Smooth muscle cell (in vitro differentiated cells): ENCODE data around the gene FAM20C. TPM values are rescaled to one million over a fixed set of nuclear protein-coding genes. Genes with fewer than 3 reads are reported as not detected.

Experiments
- DNase-seq: peaks from one replicate; lab custom pipeline; 2025; ENCODE audit not compliant: unreplicated experiment; lab: John Stamatoyannopoulos, UW
- H2AFZ ChIP-seq: fragments of 200-600 bp; sonication (generic); 2 replicates; pipeline ENCODE4 v1.6.0; 2016; ENCODE audit warnings: antibody characterized with exemption, low read depth, mild to moderate bottlenecking
- H3F3A ChIP-seq: fragments of 200-600 bp; sonication (generic); 2 replicates; pipeline ENCODE4 v1.6.0; 2017; ENCODE audit warnings: antibody characterized with exemption, low read depth
- H3K27ac ChIP-seq: fragments of 200-600 bp; sonication (generic); 2 replicates; pipeline ENCODE4 v1.5.1; 2016; ENCODE audit warnings: low read depth, mild to moderate bottlenecking
- H3K27me3 ChIP-seq: fragments of 200-600 bp; sonication (generic); 2 replicates; pipeline ENCODE4 v1.6.1; 2016; ENCODE audit warnings: low read depth, mild to moderate bottlenecking
- H3K36me3 ChIP-seq: fragments of 200-600 bp; sonication (generic); 2 replicates; pipeline ENCODE4 v1.5.1; 2016; ENCODE audit warnings: low read depth
- H3K4me1 ChIP-seq: fragments of 200-600 bp; sonication (generic); 2 replicates; pipeline ENCODE4 v1.5.1; 2016; ENCODE audit warnings: low read depth
- H3K4me2 ChIP-seq: fragments of 200-600 bp; sonication (generic); 2 replicates; pipeline ENCODE4 v1.6.0; 2016; ENCODE audit warnings: mild to moderate bottlenecking
- H3K4me3 ChIP-seq: fragments of 200-600 bp; sonication (generic); 2 replicates; pipeline ENCODE4 v1.5.1; 2016; ENCODE audit warnings: mild to moderate bottlenecking
- H3K79me2 ChIP-seq: fragments of 200-600 bp; sonication (generic); 2 replicates; pipeline ENCODE4 v1.6.0; 2016; ENCODE audit warnings: low read depth, mild to moderate bottlenecking
- H3K9ac ChIP-seq: fragments of 200-600 bp; sonication (generic); 2 replicates; pipeline ENCODE4 v1.6.0; 2016; ENCODE audit warnings: low read depth
- H3K9me3 ChIP-seq: fragments of 200-600 bp; sonication (generic); replicated peaks from 2 replicates; pipeline ENCODE4 v1.5.1; 2016; ENCODE audit warnings: low read depth
- H4K20me1 ChIP-seq: fragments of 200-600 bp; sonication (generic); 2 replicates; pipeline ENCODE4 v1.6.0; 2016; ENCODE audit warnings: low read depth
- WGBS: methylation state at CpG from one replicate; pipeline ENCODE4 v1.1.7; 2016; ENCODE audit warnings: low lambda C conversion rate; 5-methylcytosine and 5-hydroxymethylcytosine counted together
- polyA plus RNA-seq: library from polyadenylated mRNA; unstranded; fragments of >200 nt; fragmentation: Nextera tagmentation; extraction: Ambion mirVana; gene quantifications from 2 replicates; pipeline ENCODE4 v1.2.1, GENCODE V29; 2016
- total RNA-seq: library from RNA; depleted of rRNA; stranded (reverse); fragments of >200 nt; gene quantifications from 2 replicates; pipeline ENCODE4 v1.2.3, GENCODE V29; 2014
- TF ChIP-seq, protein P1 (sequence below): fragments of 200-600 bp; sonication (generic); IDR thresholded peaks from 2 replicates; pipeline ENCODE4 v1.5.1; 2017; ENCODE audit warnings: borderline replicate concordance, mild to moderate bottlenecking, antibody characterized with exemption; ENCODE audit not compliant: insufficient read depth, poor library complexity, severe bottlenecking

FAM20C gene
- total and polyA plus RNA-seq, 2 experiments from 2014 or later = 5.6 to 6.2 TPM

GRCh38 chr7:211033-211714, 18.8 kb downstream of the FAM20C start:
- no peaks in the 10 kb centered on the region for H3K4me1 ChIP-seq
- H3K4me3 ChIP-seq = no peak overlapping the region
- no peaks in the 10 kb centered on the region for H3K9me3 ChIP-seq
- WGBS = 89% methylated on average over 10 of the region's 21 CpGs
- H2AFZ ChIP-seq = no peak overlapping the region
- no peaks in the 10 kb centered on the region for H3F3A ChIP-seq
- H3K36me3 ChIP-seq = no peaks in the 10 kb centered on the region
- TF ChIP-seq, protein P1, sequence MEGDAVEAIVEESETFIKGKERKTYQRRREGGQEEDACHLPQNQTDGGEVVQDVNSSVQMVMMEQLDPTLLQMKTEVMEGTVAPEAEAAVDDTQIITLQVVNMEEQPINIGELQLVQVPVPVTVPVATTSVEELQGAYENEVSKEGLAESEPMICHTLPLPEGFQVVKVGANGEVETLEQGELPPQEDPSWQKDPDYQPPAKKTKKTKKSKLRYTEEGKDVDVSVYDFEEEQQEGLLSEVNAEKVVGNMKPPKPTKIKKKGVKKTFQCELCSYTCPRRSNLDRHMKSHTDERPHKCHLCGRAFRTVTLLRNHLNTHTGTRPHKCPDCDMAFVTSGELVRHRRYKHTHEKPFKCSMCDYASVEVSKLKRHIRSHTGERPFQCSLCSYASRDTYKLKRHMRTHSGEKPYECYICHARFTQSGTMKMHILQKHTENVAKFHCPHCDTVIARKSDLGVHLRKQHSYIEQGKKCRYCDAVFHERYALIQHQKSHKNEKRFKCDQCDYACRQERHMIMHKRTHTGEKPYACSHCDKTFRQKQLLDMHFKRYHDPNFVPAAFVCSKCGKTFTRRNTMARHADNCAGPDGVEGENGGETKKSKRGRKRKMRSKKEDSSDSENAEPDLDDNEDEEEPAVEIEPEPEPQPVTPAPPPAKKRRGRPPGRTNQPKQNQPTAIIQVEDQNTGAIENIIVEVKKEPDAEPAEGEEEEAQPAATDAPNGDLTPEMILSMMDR = no peak
- H3K27ac ChIP-seq = no peak overlapping the region
- H4K20me1 ChIP-seq = no peaks in the 10 kb centered on the region
- H3K27me3 ChIP-seq = no peaks in the 10 kb centered on the region
- H3K9ac ChIP-seq = no peak overlapping the region
- no peaks in the 10 kb centered on the region for H3K79me2 ChIP-seq
- H3K4me2 ChIP-seq = no peak overlapping the region
- no peak for DNase-seq

DNA sequence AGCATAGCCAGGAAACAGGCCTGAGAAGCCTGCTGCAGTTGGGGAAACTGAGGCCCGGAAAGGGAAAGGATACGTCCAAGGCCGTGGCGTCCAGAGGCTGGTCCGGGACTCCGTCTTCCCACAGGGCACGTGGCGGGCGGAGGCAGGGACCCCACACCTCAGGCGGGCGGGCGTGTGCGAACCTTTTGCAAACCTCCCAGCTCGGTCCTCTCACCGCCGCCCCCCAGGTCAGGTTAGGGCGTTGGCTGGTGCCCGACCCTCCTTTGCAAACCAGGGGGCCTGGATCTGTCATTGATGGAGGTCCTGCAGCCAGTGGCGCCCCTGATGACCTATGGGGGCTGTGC, 19.3 kb downstream of the FAM20C start:
- DNase-seq = no peak
- WGBS = 94% methylated on average over 16 of the region's 19 CpGs
- H3K4me1 ChIP-seq = no peaks in the 10 kb centered on the region
- no peaks in the 10 kb centered on the region for H3K9me3 ChIP-seq
- H3K9ac ChIP-seq = no peak overlapping the region
- no peak overlapping the region for H3K4me3 ChIP-seq
- no peak overlapping the region for H3K27ac ChIP-seq
- no peaks in the 10 kb centered on the region for H3F3A ChIP-seq
- TF ChIP-seq, protein P1 = no peak
- no peak overlapping the region for H2AFZ ChIP-seq
- no peaks in the 10 kb centered on the region for H3K27me3 ChIP-seq
- no peaks in the 10 kb centered on the region for H4K20me1 ChIP-seq
- no peaks in the 10 kb centered on the region for H3K36me3 ChIP-seq
- no peaks in the 10 kb centered on the region for H3K79me2 ChIP-seq
- no peak overlapping the region for H3K4me2 ChIP-seq

DNA sequence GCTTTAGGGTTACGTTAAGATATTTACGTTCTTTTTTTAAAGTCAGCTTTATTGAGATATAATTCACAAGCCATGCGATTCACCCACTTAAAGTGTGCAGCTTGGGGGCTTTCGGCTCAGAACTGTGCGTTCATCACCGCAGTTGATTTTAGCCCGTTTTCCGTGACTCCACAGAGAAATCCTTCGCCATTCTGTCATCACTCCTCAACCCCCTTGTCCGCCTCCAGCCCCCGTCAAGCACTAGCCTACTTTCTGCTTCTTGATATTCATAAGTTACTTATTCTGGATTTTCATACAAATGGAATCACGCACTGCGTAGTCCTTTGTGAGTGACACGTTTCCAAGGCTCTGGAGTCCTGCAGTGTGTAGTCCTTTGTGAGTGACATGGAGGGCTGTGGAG, 20.4 kb downstream of the FAM20C start:
- Histone ChIP-seq H3K4me3 (no peak overlapping the region), H3K9ac (no peak overlapping the region), H4K20me1 (no peaks in the 10 kb centered on the region), H3K4me1 (no peaks in the 10 kb centered on the region), H3K36me3 (no peaks in the 10 kb centered on the region), H3F3A (no peaks in the 10 kb centered on the region), H2AFZ (no peak overlapping the region), H3K4me2 (no peak overlapping the region), H3K27me3 (no peaks in the 10 kb centered on the region), H3K27ac (no peak overlapping the region), H3K9me3 (no peaks in the 10 kb centered on the region), H3K79me2 (no peaks in the 10 kb centered on the region)
- TF ChIP-seq, protein P1 = no peak
- WGBS = 98% methylated on average over 14 of the region's 14 CpGs
- DNase-seq = no peak
